Gastrocnemius medialis (tissue), 4 donors: ENCODE data around the gene HSCB. TPM values are rescaled to one million over a fixed set of nuclear protein-coding genes. Genes with fewer than 3 reads are reported as not detected.

Experiments
- ATAC-seq, 2 donors: fragments of 150-250 bp; one replicate each; pipeline ENCODE4 v1.9.1; 2016
- DNase-seq, 2 donors: peaks; one replicate each; pipeline ENCODE4 v3.0.0-alpha.2; 2019
- H3K27ac ChIP-seq, 4 donors: fragments of 200-600 bp; sonication (generic); 1 replicate in 1 of 4; 2 replicates in 3 of 4; pipeline ENCODE4 v1.5.1; 2016 to 2018; ENCODE audit warnings: mild to moderate bottlenecking in 2 of 4, moderate library complexity in 1 of 4
- H3K27me3 ChIP-seq, 3 donors: fragments of 200-600 bp; sonication (generic) in 2 of 3; 1 replicate in 1 of 3; 2 replicates in 2 of 3; pipeline versions ENCODE4 v1.5.1 to v1.6.0; 2016 to 2019; ENCODE audit warnings: mild to moderate bottlenecking in 1 of 3, moderate library complexity in 1 of 3
- H3K36me3 ChIP-seq, 2 donors: fragments of 200-600 bp; sonication (generic) in 1 of 2; one replicate each; pipeline ENCODE4 v1.5.1; 2017 to 2018
- H3K4me1 ChIP-seq, 2 donors: fragments of 200-600 bp; sonication (generic) in 1 of 2; one replicate each; pipeline ENCODE4 v1.5.1; 2016 to 2017; ENCODE audit warnings: mild to moderate bottlenecking in 2 of 2
- H3K4me3 ChIP-seq, 4 donors: fragments of 200-600 bp; sonication (generic) in 3 of 4; 1 replicate in 1 of 4; 2 replicates in 3 of 4; pipeline ENCODE4 v1.5.1; 2016 to 2019; ENCODE audit warnings: mild to moderate bottlenecking in 2 of 4
- H3K9me3 ChIP-seq, 3 donors: fragments of 200-600 bp; sonication (generic) in 2 of 3; 1 replicate in 1 of 3; 2 replicates in 2 of 3; pipeline ENCODE4 v1.5.1; 2016 to 2019
- CTCF ChIP-seq, 5 experiments: fragments of 450-650 bp in 3 of 5; fragments of 200-600 bp in 2 of 5; sonication (generic) in 2 of 5; IDR thresholded peaks in 4 of 5; conservative IDR thresholded peaks in 1 of 5; 1 replicate in 4 of 5; 2 replicates in 1 of 5; pipeline ENCODE4 v1.5.1; 2016 to 2019; ENCODE audit warnings: antibody characterized with exemption in 5 of 5, mild to moderate bottlenecking in 3 of 5, moderate library complexity in 3 of 5
- POLR2A ChIP-seq, 2 donors: fragments of 450-650 bp; IDR thresholded peaks; one replicate each; pipeline ENCODE4 v1.6.1; 2017; ENCODE audit warnings: antibody characterized with exemption in 2 of 2, mild to moderate bottlenecking in 2 of 2, moderate library complexity in 2 of 2
- in situ Hi-C, 4 donors: fragments of 200-750 bp; cut with MboI; loops; one replicate each; pipeline versions ENCODE4 v1.15.0 to v1.8.0; 2017; ENCODE audit warnings: low sequenced_read_pairs in 4 of 4
- intact Hi-C: fragments of 100-400 bp; cut with DNase I; formaldehyde crosslinking; loops from one replicate; pipeline ENCODE4 v1.15.1; 2023; ENCODE audit warnings: low total_unique reads
- total RNA-seq, 4 donors: library from RNA; depleted of rRNA; stranded (reverse); fragments of >200 nt; gene quantifications; one replicate each; pipeline versions ENCODE4 v1.1.0 to v1.2.3, GENCODE V29; 2016

The HSCB gene
- total RNA-seq, 4 donors from 2014 or later: 14.4 to 30.4 (median 22.9) TPM

- ATAC-seq: peak; percentile 85 to 94
- TF ChIP-seq CTCF (IDR thresholded peaks at IDR 0.05 in 4 of 5, conservative IDR thresholded peaks at IDR 0.05 in 1 of 5): peak in 1 of 5 experiments; percentile 15
- TF ChIP-seq POLR2A (IDR thresholded peaks at IDR 0.05): no peak
- intact Hi-C loops (loop anchor here (2.0 kb wide), 1 partner anchor 31 kb away; no protein-coding TSS in a partner anchor), in situ Hi-C loops (no loop called here)
- Histone ChIP-seq H3K36me3 (no peaks in the 10 kb centered on the region), H3K4me3 (peak overlapping the region in 1 of 4 donors; percentile 0), H3K9me3 (no peaks in the 10 kb centered on the region), H3K27me3 (no peaks in the 10 kb centered on the region), H3K27ac (peak overlapping the region; percentile 27 to 54 (median 47)), H3K4me1 (peaks cover 20 to 31% of the 10 kb centered on the region in 2 donors)
- DNase-seq: peak in 1 of 2 donors; percentile 6
These were observed 29.7 kb upstream of the HSCB start for GRCh38 chr22:28711820-28712777.

GRCh38 chr22:28714043-28714628 lies 27.7 kb upstream of the HSCB start:
- in situ Hi-C loops (no loop called here), intact Hi-C loops (no loop called here)
- H3K4me1 ChIP-seq: peaks cover 20 to 31% of the 10 kb centered on the region in 2 donors
- no peak overlapping the region for H3K27ac ChIP-seq
- DNase-seq (no peak), ATAC-seq (no peak)
- no peaks in the 10 kb centered on the region for H3K27me3 ChIP-seq
- no peak for TF ChIP-seq POLR2A (IDR thresholded peaks at IDR 0.05)
- TF ChIP-seq CTCF (IDR thresholded peaks at IDR 0.05 in 4 of 5, conservative IDR thresholded peaks at IDR 0.05 in 1 of 5): no peak
- no peaks in the 10 kb centered on the region for H3K9me3 ChIP-seq
- no peak overlapping the region for H3K4me3 ChIP-seq
- no peaks in the 10 kb centered on the region for H3K36me3 ChIP-seq

GRCh38 chr22:28715611-28716010 lies 26.2 kb upstream of the HSCB start:
- no peak for ATAC-seq
- in situ Hi-C loops: no loop called here
- TF ChIP-seq CTCF (IDR thresholded peaks at IDR 0.05 in 4 of 5, conservative IDR thresholded peaks at IDR 0.05 in 1 of 5) (no peak), POLR2A (IDR thresholded peaks at IDR 0.05) (no peak)

GRCh38 chr22:28716686-28717085 lies 25.2 kb upstream of the HSCB start:
- no peak for DNase-seq
- intact Hi-C loops: no loop called here
- ATAC-seq: no peak
- no peaks in the 10 kb centered on the region for H3K36me3 ChIP-seq
- no peaks in the 10 kb centered on the region for H3K9me3 ChIP-seq
- peaks cover 4 to 12% of the 10 kb centered on the region in 2 donors for H3K4me1 ChIP-seq
- no peak overlapping the region for H3K4me3 ChIP-seq
- in situ Hi-C loops: no loop called here
- H3K27ac ChIP-seq: no peak overlapping the region
- no peaks in the 10 kb centered on the region for H3K27me3 ChIP-seq
- TF ChIP-seq POLR2A (IDR thresholded peaks at IDR 0.05) (no peak), CTCF (IDR thresholded peaks at IDR 0.05 in 4 of 5, conservative IDR thresholded peaks at IDR 0.05 in 1 of 5) (no peak)

More at GRCh38 chr22:28715611-28716010, 26.2 kb upstream of the HSCB start:
- no peak for DNase-seq
- H3K9me3 ChIP-seq: no peaks in the 10 kb centered on the region
- intact Hi-C loops: no loop called here
- H3K36me3 ChIP-seq: no peaks in the 10 kb centered on the region
- no peak overlapping the region for H3K4me3 ChIP-seq
- peaks cover 15 to 23% of the 10 kb centered on the region in 2 donors for H3K4me1 ChIP-seq
- no peak overlapping the region for H3K27ac ChIP-seq
- no peaks in the 10 kb centered on the region for H3K27me3 ChIP-seq
